Stimulated activated CD4-positive, alpha-beta T cell treated with anti-CD3 and anti-CD28 coated beads, Interleukin-4, amount 100 ng/mL, for 24 hours (primary cell): ENCODE measurements around the gene NCDN.

ENCODE experiments used
- DNase-seq: peaks from one replicate; pipeline ENCODE4 v3.0.0-alpha.2; 2020

The NCDN gene

DNA sequence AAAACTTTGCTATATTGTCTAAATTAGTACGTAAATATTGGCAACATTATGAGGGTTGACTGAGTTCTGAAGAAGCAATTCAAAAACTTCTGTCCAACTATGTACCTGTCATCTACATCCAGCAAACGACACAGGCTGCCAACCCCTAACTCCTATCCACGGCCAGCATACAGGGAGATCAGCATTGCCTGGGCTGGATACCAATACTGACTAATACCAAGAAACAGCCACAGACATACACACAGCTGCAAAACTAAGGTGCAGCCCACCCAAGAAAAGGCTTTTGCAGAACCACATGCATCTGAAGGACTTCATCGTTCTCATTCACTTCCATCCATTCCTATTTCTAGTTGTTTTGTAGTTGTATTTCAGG, 2.4 kb upstream of the NCDN start:
- DNase-seq = no peak

DNA sequence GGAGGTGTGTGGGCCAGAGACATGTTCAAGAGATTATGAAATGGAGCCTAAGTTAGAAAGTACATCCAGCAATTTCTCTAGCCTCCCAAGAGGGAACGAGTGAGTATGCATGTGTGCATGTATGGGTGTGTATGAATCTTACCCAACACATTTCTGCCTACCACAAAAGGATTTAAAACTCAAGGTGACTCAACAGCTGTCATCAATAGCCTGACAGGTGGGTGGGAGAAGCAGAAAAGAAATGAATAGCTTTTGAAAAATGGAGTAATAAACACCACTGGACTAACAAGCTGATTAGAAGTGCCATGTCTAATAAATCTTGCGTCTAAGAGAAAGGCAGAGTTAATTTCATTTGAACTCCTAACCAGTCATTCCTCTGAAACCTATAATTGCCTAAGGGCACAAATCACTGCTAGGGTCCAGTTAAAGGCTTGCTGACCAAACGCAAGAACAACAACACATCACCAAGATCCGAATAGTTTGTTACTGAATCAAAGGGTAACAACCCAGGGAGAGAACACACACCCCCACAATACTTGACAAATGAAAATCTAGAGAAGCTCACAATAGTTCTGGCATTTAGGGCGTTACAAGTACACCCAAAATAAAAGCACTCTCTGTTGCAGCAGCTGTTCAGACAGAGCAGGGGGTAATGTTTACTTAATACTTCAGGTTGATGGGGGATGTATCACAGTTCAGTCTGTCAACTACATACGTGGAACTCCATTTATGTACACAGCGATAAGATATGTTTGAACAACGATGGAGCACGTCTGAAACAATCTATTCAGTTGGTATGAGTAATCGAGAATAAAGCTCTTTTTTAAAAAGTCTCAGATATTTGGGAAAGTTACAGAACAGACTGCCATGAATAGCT, 1.8 kb upstream of the NCDN start:
- peak; percentile 36 for DNase-seq

DNA sequence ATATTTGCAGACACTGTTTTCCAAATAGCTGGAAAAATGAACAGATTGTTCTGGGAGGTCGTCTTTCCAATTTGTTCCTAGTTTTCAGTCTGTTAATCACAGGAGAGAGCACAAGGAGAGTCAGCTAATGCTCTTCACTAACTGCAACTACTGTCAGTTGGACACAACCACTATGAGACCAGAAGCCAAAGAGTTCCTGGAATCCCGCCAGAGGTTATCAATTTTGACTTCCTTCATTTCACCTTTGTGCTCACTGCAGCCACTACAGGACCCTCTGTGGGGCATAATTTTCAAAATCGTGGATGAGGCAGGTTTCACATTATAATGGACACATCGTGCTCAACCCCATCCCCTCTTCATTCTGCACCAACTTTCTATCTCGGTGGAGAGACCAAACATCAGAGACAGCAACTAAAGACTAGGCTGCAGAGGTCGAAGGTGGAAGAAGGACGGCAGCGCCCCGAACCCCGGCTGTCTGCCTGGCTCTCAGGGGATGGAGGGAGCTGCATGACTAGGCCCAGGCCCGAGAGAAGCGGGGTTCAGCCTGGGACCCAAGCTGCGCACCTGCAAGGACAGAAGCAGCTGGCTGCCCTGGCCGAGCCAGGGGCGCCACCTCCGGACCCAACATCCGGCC, 998 bp upstream of the NCDN start:
- no peak for DNase-seq

DNA sequence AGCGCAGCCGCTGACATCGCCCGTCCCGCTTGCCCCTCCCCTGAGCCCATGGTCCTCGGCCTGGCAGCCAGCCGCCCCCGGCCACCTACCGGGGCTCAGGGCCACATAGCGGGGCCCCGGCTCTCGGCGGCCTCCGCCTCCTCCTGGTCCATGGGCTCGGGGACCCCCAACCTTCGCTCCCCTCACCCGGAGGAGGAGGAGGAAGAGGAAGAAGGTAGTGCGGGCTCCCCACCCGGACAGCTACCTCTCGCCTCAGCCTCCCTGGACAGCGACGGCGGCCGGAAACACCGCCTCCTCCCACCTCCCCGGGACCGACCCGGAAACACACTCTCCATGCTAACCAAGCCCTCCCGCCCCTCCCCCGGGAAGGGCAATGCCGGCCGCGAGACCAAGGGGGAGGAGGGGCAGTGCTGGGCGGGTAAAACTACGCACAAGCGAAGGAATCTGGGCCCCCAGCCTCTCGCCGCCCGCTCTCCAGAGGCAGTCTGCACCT, 435 bp upstream of the NCDN start, which contains the start of gene KIAA0319L:
TSS of gene KIAA0319L (minus strand) at position 286 of the 493 bp plus-strand sequence. CDS start 2,912 bp downstream, outside the sequence.
- no peak for DNase-seq

DNA sequence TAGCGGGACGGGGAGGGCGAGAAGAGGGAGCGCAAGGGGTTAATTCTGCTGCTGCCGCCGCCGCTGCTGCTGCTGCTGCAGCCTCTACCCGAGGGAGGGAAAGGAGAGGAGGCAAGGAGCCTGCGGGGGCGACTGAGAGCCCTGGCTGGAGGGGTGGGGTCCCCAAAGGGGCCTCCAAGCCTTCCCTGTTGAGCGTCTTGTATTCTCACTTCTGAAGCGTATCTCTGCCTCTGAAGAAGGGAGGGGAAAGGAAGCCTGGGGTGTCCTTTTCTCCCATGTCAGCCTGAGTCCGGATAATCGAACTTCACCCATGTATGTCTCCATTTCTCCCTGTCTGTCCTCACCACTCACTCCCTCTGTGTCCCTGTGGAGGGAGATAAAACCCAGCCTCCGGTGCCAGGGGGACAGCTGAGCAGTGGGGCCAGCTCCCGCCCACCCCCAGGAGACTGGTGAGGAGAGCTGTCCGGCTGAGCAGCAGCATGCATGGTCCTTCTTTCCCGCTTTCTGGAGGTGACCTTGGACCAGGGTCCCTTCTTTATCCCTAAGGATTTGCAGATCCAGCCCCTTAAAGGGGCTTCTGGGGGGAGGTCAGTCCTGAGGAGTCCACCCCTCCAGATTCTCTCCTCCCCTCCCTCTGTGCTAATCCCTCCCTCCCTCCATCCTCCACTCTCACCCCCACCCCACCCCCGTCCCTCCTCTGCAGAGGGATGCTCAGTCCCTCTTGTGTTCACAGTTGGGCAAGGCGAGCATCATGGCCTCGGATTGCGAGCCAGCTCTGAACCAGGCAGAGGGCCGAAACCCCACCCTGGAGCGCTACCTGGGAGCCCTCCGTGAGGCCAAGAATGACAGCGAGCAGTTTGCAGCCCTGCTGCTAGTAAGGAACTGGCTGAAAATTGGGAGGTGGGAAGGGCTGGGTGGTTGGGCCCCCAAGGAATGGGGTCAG, 1.0 kb downstream of the NCDN start:
- peak; percentile 30 for DNase-seq

DNA sequence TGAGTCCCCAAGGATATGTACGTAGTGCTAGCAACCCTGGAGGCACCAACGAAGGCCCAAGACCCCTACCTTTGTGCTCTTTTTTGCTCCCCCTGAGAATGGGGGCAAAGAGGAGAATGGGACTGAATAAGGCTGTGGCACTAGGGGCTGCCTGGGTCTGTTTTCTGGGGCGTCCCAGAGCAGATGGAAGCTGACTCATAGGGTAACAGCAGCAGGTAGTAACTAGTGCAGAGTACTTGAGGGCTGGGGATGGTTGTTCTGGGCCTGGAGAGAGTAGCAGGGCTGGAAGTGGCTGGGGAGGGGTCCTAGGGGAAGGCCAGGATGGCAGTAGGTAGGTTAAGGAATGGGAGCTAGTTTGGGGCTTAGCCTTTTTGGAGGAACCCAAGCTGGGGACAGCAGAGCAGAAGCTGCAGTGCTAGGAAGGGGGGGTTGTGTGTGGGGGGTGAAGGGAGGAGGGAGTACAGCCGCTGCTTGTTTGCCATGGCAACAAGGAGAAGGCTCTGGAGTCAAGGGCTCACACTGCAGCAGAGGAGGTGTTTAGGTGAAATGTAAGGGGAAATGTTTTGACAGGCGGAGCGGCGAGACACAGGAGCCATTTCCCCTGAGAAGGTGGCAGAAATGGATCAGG, 1.8 kb downstream of the NCDN start:
- no peak for DNase-seq

DNA sequence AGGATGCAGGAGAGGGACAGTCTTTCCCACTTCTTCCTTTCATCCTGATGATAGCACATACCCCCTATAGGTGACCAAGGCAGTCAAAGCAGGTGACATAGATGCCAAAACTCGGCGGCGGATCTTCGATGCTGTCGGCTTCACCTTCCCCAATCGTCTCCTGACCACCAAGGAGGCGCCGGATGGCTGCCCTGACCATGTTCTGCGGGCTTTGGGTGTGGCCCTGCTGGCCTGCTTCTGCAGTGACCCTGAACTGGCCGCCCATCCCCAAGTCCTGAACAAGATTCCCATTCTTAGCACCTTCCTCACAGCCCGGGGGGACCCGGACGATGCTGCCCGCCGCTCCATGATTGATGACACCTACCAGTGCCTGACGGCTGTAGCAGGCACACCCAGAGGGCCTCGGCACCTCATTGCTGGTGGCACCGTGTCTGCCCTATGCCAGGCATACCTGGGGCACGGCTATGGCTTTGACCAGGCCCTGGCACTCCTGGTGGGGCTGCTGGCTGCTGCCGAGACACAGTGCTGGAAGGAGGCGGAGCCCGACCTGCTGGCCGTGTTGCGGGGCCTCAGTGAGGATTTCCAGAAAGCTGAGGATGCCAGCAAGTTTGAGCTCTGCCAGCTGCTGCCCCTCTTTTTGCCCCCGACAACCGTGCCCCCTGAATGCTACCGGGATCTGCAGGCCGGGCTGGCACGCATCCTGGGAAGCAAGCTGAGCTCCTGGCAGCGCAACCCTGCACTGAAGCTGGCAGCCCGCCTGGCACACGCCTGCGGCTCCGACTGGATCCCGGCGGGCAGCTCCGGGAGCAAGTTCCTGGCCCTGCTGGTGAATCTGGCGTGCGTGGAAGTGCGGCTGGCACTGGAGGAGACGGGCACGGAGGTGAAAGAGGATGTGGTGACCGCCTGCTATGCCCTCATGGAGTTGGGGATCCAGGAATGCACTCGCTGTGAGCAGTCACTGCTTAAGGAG, 2.9 kb downstream of the NCDN start:
- DNase-seq = no peak

DNA sequence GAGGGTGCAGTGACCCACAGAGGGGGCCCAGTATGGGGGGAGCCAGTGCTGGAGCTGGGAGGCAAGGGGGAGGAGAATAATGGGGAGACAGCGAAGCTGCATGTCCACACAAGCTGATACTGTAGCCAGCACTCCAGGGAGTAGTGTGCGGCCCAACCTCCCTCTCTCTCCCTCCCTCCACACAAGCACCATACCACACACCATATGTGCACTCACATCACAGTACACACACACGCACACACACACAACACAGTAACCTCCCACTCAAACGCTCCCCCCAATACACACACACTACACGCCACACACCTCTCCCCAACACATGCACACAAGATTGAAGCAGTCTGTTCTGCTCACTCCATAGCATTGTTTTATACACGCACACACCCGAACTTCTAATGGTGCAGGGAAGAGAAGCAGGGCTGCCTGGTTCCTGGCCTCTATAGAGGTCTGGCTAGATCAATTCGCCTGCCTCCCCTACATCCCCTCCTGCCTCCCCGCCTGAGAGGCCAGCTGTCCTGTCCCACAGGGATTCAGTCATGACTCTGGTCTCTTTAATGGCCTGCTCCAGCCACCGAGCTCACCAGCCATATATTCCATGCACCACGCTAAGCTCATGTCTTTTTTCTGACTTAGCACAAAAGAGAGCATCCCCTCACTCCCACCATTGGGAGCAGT, 3.8 kb downstream of the NCDN start:
- DNase-seq = no peak

DNA sequence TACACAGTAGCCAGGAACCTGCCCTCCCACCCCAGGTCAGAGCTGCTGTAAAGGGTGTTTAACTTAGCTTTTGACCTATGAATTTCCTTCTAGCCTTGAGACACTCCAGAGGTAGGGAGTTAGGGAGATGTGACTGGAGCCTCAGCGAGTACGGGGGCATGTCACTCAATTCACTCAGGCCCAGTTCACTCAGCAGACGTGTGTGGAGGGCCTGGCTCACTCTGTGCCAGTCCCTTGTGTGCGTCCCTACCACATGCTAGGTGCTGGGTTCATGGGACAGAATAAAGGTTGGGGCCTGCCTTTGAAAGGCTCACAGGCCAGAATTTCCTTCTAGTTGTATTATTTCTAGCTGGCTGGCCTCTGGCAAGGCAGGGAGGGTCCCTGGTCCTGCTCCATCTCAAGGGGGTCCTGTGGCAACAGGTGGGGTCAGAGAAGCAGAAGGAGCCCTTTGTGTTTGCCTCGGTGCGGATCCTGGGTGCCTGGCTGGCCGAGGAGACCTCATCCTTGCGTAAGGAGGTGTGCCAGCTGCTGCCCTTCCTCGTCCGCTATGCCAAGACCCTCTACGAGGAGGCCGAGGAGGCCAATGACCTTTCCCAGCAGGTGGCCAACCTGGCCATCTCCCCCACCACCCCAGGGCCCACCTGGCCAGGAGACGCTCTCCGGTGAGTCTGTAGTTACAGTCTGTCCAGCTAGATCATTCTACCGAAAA, 4.5 kb downstream of the NCDN start:
- no peak for DNase-seq

DNA sequence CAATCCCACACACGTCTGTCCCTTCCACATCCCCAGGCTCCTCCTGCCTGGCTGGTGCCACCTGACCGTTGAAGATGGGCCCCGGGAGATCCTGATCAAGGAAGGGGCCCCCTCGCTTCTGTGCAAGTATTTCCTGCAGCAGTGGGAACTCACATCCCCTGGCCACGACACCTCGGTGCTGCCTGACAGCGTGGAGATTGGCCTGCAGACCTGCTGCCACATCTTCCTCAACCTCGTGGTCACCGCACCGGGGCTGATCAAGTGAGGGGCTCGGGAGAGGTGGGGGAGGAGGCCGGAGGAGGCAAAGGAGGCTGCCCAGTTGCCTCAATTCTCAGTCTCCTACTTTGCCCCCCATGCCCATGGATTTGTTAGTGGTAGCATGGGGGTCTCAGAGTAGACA, 5.6 kb downstream of the NCDN start:
- no peak for DNase-seq

DNA sequence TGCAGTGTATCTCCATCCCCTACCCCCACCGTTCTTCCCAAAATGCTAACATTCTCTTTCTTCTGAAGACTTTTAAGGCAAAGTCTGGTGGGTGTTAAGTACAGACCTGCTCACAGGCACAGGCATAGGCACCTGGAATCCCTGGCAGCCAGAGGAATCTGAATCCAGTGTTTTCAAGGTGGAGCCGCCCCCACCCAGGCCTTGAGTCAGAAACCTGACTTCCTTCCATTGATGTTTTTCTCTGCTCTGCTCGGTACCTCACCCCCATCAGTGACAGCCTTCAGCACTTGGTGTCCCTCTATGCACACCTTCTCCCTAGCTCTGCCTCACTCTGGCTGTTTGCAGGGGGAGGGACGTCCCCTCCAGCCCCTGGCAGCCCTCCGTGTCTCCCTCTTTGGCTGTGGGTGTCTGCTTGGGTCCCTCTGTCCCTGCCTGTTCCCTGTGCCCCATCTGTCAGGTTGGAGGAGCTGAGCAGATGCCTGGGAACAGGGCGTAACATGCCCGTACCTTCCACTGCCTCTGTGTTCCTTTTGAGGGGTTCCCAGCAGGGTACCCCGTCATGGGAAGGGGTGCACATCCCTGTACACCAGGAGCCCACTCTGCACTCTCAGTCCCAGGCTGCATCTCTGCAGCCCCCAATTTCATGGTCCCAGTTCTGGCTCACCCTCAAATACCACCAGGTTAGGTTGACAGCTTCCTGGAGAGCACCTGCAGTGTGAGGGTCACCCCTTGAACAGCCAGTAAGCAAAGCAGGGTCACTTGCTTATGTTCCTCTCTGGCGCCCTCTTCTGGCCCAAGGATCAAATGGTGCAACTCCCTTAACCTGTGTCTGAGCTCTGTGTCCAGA, 6.7 kb downstream of the NCDN start:
- peak; percentile 85 for DNase-seq

DNA sequence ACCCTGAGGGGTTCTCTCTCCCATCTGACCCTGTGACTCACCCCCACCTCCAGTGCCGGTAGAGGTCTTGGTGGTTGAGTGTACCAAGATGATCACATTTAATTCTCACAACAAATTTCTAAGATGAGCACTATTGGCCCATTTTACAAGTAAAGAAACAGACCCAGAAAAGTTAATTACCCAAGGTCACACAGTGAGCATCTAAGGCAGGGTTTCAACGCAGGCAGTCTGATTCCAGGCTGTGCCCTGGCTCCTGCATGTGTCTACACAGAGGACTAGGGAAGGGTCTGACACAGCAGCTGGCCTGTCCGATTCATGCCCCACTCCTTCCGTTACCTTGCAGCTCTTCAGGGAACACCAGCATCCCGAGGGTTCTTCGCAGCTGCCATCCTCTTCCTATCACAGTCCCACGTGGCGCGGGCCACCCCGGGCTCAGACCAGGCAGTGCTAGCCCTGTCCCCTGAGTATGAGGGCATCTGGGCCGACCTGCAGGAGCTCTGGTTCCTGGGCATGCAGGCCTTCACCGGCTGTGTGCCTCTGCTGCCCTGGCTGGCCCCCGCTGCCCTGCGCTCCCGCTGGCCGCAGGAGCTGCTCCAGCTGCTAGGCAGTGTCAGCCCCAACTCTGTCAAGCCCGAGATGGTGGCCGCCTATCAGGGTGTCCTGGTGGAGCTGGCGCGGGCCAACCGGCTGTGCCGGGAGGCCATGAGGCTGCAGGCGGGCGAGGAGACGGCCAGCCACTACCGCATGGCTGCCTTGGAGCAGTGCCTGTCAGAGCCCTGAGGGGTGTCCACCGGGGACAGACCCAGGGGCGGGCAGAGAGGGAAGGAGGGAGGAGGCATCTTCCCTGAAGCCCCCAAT, 7.5 kb downstream of the NCDN start:
- DNase-seq = no peak

DNA sequence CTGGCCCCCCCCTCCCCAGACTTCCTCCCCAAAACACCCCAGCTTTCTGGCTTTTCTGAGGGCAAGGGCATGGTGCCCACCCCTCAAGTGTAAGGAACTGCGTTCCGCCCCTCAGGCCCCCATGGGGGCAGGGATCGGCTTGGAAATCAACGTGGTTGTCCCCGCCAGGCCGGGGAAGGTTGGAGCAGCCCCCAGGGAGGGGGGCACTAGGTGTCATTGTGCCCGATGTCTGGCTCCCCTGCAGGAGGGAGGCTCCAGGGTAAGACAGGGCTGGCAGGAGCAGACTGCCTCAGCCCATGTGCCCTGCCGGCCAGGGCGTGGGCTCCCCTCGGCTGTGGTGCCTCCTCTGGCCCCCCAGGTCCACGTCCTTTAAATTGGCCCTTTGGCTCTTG, 8.1 kb downstream of the NCDN start:
- DNase-seq = no peak

DNA sequence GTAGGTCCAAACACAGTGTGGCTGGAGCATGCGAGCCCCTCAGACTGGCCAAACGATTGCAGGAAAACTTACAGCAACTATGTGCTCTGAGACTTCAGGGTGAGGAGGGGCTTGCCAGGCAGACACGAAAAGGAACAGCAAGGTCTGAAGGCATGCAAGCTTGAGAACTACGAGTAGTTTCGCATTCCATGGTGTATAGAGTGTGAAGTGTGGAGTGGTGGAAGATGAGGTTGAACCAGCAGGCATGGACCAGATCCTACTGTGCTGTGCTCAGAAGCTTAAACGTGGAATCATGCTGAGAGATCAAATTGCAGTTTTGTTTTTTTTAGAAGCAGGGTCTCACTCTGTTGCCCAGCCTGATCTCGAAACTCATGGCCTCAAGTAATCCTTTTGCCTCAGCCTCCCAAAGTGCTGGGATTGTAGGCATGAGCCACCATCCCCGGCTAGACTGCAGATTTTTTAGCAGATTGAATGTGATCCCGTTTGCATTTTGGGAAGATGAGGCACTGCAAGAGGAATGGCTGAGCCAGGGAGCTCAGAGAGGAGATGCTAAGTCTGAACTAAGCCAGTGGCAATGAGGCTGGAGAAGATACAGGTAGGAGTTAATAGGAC, 10.5 kb downstream of the NCDN start:
- no peak for DNase-seq

DNA sequence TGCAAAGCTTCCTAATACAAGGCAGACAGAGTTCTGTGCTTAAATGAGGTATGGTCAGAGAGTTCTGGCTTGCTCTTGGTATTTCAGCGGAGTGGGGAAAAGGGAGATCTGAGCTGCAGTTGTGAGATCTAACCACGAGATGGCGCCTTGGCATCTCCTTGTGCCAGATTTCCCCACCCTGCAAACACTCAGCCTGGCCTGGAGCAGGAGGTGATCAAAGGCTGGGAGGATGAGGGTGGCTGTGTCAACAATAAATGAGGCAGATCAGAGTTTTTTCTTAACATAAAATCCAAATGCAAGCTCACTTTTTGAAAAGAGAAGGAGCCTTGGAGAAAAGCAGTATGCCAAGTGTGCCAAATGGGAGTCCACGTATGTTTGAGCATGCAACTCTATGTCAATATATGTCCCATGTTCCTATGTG, 11.4 kb downstream of the NCDN start:
- DNase-seq = peak; percentile 71

DNA sequence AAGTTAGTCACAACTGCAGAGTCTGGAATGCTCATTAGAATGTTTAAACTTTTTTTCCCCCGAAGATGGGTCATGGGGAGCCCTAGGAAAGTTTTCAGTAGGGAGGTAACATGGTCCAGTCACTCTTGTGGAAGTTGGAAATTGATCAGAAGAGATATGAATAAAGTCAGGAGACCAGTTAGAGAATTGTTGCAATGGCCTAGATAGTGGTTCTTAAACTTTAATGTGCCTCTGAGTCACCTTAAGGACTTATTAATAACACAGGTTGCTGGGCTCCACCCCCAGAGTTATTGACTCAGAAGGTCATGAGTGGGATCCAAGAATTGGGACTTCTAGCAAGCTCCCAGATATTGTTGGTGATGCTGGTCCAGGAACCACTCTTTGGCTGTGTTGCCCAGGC, 12.3 kb downstream of the NCDN start:
- no peak for DNase-seq

DNA sequence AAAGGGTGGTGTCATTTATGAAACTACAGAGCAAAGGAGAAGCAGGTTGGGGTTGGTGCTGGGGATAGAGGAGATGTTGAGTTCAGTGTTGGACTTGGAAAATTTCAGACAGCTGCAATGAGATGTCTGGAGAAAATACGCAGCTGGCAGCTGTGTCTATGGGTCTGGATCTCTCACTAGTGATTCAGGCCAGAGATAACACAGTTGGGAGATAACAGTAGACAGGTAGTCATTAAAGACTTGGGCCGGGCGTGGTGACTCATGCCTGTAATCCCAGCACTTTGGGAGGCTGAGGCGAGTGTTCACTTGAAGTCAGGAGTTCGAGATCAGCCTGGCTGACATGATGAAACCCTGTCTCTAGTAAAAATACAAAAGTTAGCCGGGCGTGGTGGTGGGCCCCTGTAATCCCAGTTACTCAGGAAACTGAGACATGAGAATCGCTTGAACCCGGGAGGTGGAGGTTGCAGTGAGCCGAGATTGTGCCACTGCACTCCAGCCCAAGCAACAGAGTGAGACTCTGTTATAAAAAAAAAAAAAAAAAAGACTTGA, 13.1 kb downstream of the NCDN start:
- DNase-seq = no peak
